ENCODE results near the gene RAP1GDS1.

The RAP1GDS1 gene

DNA sequence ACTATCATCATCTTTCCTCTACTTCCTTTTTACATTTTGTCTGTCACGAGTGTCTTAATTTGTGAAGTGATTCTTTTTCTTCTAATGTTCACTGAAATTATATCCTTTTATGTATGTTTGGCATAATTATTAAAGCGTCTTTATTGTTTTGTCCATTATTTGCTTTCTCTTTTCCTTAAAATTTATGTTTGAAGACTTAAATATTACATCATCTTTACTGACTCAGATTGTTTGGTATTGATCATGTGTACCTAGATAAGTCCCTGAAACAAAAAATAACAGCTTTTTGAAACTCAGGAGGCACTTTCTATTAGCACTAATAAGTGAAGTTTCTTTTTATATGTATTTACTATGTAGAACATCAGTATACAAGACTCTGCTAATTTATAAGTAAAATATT lies 120.1 kb downstream of the RAP1GDS1 start:
- no peak overlapping the region for H3K27ac ChIP-seq
- no peak for TF ChIP-seq ZFX (IDR thresholded peaks at IDR 0.05; ENCODE audit: borderline replicate concordance)
- TF ChIP-seq, protein P1, sequence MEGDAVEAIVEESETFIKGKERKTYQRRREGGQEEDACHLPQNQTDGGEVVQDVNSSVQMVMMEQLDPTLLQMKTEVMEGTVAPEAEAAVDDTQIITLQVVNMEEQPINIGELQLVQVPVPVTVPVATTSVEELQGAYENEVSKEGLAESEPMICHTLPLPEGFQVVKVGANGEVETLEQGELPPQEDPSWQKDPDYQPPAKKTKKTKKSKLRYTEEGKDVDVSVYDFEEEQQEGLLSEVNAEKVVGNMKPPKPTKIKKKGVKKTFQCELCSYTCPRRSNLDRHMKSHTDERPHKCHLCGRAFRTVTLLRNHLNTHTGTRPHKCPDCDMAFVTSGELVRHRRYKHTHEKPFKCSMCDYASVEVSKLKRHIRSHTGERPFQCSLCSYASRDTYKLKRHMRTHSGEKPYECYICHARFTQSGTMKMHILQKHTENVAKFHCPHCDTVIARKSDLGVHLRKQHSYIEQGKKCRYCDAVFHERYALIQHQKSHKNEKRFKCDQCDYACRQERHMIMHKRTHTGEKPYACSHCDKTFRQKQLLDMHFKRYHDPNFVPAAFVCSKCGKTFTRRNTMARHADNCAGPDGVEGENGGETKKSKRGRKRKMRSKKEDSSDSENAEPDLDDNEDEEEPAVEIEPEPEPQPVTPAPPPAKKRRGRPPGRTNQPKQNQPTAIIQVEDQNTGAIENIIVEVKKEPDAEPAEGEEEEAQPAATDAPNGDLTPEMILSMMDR (IDR thresholded peaks at IDR 0.05), result no peak

DNA sequence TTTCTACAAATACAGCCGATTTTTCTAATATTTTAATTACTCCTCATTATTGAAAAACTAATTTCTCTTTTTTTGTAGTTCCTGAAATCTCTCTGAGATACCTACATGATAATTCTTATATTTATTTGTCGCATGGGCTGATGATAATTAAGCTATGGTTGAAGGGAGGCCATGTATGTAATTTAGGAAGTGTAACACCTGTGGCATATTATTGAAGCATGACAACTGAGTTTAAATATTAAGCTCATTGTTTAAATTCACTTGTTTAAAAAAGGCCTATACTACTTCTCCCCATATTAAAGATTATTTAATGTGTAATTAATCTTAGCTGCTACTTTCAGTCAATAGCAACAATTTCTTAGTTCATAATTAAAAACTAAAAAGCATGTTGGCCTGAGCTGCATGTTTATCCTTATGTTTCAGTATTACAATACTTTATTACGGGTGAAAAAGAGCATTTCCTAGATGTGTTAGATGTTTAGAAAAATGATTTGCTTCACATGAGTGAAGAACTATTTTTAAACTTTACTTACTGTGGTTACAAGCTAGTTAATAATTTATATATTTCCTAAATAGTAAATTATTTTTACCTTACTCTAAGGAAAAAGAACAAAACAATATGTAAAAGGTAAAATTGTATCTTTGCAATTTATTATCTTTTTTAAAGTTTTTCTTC lies 122.4 kb downstream of the RAP1GDS1 start:
- no peak overlapping the region for H3K27ac ChIP-seq
- no peak for TF ChIP-seq ZFX (IDR thresholded peaks at IDR 0.05; ENCODE audit: borderline replicate concordance)
- TF ChIP-seq, protein P1 (IDR thresholded peaks at IDR 0.05), result no peak

DNA sequence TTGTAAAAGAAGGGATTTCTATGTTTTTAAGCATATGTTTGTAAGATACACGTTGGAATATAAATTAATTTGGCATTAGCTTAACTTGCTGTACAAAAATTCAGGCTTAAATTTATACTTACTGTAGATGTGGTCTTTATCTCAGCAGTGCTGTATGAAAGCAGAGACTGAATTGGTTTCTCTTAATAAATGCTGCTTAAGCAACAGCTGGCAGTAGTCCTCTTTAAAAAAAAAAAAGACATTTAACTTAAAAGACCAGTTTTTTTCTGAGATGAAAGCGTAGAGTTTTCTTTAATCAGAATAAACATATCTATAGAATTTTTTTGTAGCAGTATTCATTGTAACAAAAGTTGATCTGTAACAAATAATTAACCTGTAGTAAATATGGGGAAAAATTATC lies 124.6 kb downstream of the RAP1GDS1 start:
- TF ChIP-seq ZFX (IDR thresholded peaks at IDR 0.05; ENCODE audit: borderline replicate concordance), result no peak
- TF ChIP-seq, protein P1 (IDR thresholded peaks at IDR 0.05), result no peak
- no peak overlapping the region for H3K27ac ChIP-seq

DNA sequence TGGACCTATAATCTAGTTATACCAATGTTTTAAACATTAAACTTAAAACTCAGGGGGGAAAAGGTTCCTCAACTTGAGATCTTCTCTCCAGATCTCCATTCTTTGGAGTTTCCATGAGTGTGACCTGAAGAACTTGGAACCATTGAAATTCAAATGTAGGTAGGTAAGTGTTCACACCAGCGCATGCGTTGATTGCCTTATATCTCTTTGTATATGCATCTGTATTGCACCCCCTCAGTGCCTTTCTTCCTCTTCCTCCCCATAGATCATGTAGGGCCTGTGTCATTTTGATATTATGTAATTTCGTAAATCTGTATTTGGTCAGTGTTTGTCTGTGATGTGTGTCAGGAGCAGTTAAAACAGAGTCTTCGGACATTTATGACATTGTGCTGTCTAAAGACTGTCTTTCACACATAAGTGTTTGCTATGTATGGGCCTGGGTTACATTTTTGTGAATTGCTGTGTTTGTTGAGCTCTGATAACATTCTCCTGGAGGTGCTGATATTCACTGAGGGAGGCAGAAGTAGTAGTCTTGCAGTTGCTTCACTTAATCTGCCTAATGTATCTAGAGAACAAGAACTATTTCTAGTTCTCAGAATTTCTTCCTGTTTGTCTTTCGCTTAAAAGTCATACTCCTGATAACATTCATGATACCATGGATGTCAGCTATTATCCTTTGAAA lies 126.3 kb downstream of the RAP1GDS1 start:
- H3K27ac ChIP-seq, result no peak overlapping the region
- no peak for TF ChIP-seq ZFX (IDR thresholded peaks at IDR 0.05; ENCODE audit: borderline replicate concordance)
- TF ChIP-seq, protein P1 (IDR thresholded peaks at IDR 0.05), result no peak

DNA sequence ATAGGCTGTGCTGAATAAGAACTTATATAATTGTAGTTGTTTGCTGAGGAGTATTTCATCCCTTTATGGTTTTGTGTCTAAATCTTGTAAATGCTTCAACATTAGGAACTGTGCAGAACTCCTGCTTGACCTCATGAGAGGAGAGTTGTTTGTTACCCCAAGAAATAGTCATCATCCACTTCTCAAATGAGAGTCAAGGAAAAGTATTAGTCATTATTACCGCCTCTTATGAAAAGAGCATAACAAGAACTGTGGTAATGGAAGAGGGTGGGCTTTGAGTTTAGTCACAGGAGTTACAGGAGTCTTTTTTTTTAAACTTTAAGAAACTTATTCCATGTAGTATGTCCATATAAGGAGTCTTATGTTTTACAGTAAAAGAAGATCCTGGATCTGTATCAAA lies 132.9 kb downstream of the RAP1GDS1 start:
- H3K27ac ChIP-seq, result no peak overlapping the region

DNA sequence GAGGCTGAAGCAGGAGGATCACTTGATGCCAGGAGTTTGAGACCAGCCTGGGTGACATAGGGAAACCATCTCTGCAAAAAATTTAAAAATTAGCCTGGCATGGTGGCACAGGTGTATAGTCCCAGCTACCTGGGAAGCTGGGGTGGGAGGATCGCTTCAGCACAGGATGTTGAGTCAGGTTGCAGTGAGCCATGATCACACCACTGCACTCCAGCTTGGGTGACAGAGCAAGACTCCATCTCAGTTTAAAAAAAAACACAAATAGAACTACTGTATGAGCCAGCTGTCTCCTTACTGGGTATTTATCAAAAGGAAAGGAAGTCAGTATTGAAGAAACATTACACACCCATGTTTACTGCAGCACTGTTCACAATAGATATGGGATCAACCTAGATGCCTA lies 138.7 kb downstream of the RAP1GDS1 start:
- no peak overlapping the region for H3K27ac ChIP-seq
- no peak for TF ChIP-seq ZFX (IDR thresholded peaks at IDR 0.05; ENCODE audit: borderline replicate concordance)
- TF ChIP-seq, protein P1 (IDR thresholded peaks at IDR 0.05), result no peak

More for the DNA sequence above, 132.9 kb downstream of the RAP1GDS1 start:
- TF ChIP-seq, protein P1 (IDR thresholded peaks at IDR 0.05), result no peak
- TF ChIP-seq ZFX (IDR thresholded peaks at IDR 0.05; ENCODE audit: borderline replicate concordance), result no peak

DNA sequence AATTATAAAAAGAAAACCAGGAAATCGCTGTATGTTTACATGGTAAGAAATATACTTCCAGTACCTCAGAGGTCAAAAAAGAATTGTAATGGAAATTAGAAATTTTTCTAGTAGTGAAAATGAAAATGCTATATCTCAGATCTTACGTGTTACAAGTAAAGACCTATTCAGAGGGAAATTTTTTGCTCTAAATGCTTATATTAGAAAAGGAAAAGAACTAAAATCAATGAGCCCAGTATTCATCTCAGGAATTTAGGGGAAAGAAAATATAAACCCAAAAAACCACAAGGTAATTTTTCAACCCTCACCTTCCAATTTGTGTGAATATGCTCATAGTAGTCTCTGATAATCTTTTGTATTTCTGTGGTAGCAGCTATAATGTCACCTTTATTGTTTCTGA lies 145.6 kb downstream of the RAP1GDS1 start:
- TF ChIP-seq ZFX (IDR thresholded peaks at IDR 0.05; ENCODE audit: borderline replicate concordance), result no peak
- H3K27ac ChIP-seq, result no peak overlapping the region
